GM20000 (cell line): Measurements from ENCODE around the gene COL23A1.

Source experiments
- DNase-seq: peaks from one replicate; pipeline ENCODE4 v3.0.0; 2012; ENCODE audit warnings: low spot score
- TF ChIP-seq, protein P1 (sequence below): IDR thresholded peaks from 2 replicates; pipeline ENCODE4 v1.5.1; 2012; ENCODE audit warnings: mild to moderate bottlenecking, control low read depth; ENCODE audit errors: extremely low read depth, missing control alignments

The COL23A1 gene

DNA sequence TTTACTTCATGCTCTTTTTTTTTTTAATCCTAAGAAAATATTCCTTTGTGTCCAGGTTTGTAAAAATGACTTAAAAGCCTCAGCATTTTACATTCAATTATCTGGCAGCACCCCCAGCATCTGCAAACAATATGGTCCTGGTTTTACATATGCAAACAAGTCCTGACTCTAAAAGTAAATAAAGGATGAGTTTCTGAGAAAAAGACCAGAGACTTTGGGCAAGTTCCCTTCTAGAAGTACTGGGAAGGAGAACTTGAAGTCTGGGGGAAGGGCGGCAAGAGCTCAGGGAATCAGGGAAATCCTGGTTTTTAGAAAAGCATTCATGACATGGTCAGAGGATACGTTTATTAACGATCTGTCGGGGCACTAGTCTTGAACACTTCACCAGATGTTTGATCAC is 25.8 kb downstream of the COL23A1 start:
- DNase-seq, result no peak
- TF ChIP-seq, protein P1, sequence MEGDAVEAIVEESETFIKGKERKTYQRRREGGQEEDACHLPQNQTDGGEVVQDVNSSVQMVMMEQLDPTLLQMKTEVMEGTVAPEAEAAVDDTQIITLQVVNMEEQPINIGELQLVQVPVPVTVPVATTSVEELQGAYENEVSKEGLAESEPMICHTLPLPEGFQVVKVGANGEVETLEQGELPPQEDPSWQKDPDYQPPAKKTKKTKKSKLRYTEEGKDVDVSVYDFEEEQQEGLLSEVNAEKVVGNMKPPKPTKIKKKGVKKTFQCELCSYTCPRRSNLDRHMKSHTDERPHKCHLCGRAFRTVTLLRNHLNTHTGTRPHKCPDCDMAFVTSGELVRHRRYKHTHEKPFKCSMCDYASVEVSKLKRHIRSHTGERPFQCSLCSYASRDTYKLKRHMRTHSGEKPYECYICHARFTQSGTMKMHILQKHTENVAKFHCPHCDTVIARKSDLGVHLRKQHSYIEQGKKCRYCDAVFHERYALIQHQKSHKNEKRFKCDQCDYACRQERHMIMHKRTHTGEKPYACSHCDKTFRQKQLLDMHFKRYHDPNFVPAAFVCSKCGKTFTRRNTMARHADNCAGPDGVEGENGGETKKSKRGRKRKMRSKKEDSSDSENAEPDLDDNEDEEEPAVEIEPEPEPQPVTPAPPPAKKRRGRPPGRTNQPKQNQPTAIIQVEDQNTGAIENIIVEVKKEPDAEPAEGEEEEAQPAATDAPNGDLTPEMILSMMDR, result no peak

DNA sequence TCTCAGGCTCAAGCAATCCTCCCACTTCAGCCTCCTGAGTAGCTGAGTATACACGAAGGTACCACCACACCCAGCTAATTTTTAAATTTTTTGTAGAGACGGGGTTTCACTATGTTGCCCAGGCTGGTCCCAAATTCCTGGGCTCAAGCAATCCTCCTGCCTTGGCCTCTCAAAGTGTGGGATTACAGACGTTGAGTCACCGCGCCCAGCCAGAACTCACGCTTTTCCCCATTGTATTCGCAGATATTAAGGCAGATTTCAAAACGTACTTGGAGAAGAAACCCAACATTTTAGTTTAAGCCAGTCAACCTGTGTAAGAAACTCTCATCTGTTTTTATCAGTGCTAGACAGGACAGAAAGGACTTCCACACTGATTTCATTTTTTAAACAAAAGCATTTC is 26.6 kb downstream of the COL23A1 start:
- DNase-seq, result no peak
- TF ChIP-seq, protein P1, result no peak

DNA sequence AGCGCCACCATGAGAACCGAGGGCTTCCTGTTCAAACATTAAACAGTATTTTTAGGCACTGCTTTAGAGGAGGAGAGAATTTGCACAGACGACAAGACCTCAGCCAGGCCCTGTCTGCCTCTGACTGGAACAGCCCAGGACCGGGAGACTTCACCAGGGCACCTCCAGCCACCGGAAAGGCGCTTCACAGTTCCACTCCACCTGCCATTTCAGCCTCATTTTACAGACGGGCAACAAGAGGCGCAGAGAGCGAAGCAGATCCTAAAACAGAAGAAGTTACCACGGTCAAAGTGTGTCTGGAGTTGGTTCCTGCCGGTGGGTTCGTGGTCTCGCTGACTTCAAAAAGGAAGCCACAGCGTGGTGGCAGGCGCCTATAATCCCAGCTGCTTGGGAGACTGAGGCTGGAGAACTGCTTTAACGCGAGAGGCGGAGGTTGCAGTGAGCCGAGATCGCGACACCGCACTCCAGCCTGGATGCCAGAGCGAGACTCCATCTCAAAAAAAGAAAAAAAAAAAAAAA is 28.4 kb downstream of the COL23A1 start:
- DNase-seq, result no peak
- TF ChIP-seq, protein P1, result no peak

DNA sequence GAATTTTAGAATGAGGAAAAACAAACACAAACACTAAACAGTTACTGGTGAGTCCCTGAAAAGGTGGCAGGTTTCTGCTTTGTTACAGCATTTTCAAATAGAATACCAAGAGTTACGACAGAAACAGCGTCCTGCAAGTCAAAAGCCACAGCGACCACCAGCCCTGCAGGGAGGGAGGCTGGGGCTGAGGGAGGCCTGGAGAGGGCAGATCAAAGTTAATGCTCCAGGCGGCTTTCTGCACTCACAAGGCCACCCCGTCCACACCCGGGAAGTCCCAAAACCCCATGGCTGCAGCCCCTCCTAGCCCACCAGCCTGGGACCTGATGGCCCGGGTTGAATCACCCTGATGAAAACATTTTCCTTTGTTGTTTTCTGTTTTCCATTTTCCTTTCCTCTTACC is 29.3 kb downstream of the COL23A1 start:
- TF ChIP-seq, protein P1, result no peak
- no peak for DNase-seq

DNA sequence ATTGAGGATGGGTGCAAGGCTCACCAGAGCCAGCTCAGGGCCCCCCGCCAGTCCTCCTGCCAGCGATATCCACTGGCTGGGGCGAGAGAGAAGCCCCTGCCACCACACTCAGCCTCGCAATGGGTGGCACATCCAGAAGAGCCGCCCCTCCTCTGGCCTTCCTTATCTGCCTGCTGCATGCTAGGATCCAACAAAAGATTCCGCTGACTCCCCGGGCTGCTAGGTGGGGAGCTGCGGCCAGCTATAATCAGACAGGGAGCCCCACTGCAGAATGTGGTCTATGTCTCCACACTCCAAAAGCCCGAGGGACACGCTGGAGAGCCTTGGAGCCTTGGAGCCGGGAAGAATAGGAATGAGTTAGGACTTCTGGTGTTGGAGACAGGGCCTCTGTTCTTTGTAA is 32.8 kb downstream of the COL23A1 start:
- no peak for DNase-seq
- TF ChIP-seq, protein P1, result no peak

DNA sequence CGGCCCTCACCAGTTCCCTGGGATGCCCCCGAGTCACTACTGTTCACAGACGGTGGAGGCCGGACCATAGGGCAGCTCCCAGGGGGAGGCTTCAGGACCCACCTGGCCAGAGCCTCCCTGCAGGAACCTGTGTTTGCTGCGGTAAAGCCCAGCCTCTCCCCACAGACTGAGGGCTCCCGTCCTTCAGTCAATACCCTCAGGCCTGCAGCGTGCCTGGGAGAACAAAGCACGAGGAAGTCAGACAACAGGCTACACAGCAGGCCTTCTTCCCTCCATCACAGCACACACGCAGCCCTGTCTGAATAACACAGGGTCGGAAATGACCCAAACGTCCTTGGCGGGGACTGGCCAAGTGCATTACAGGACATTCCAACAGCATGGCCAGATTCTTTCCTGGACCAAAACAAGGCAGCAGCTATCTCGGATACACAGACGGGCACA is 34.4 kb downstream of the COL23A1 start:
- DNase-seq, result no peak
- TF ChIP-seq, protein P1, result no peak

DNA sequence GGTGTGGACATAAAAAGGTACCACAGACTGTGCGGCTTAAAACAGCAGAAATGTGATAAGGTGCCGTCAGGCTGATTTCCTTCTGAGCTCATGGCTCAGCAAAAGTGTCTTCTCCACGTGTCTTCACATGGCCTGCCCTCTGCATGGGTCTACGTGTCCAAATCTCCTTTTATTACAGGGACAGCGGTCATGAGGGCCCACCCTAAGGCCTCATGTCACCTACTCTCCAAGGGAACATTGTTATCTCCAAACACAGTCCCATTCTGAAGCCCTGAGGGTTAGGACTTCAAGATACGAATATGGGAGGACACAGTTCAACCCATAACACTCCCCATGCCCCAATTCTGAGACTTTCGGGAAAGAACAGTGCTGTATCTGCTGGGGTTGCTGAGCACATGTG is 35.2 kb downstream of the COL23A1 start:
- DNase-seq, result no peak
- TF ChIP-seq, protein P1, result no peak
